Peyer's patch (tissue), 4 donors: Measurements from ENCODE around the gene TNS3. TPM values are rescaled to one million over a fixed set of nuclear protein-coding genes. Genes with fewer than 3 reads are reported as not detected.
A peak's percentile ranks its signal among the peaks of the same experiment; 100 is the strongest.

ENCODE experiments used
- DNase-seq, 3 donors: peaks; one replicate each; pipeline ENCODE4 v3.0.0-alpha.2; 2017 to 2019
- H3K27ac ChIP-seq, 4 donors: fragments of 200-600 bp; sonication (generic); one replicate each; pipeline ENCODE4 v1.5.1; 2016 to 2019
- H3K27me3 ChIP-seq, 2 donors: fragments of 200-600 bp; sonication (generic); one replicate each; pipeline ENCODE4 v1.5.1; 2019
- H3K36me3 ChIP-seq, 3 donors: fragments of 200-600 bp; sonication (generic); one replicate each; pipeline ENCODE4 v1.5.1; 2016 to 2019
- H3K4me1 ChIP-seq, 4 donors: fragments of 200-600 bp; sonication (generic); one replicate each; pipeline ENCODE4 v1.5.1; 2016 to 2019
- H3K4me3 ChIP-seq, 4 donors: fragments of 200-600 bp; sonication (generic); 1 replicate in 3 of 4; 2 replicates in 1 of 4; pipeline ENCODE4 v1.5.1; 2016 to 2019; ENCODE audit warnings: mild to moderate bottlenecking in 1 of 4
- H3K9me3 ChIP-seq, 4 donors: fragments of 200-600 bp; sonication (generic); one replicate each; pipeline ENCODE4 v1.5.1; 2016 to 2019; ENCODE audit warnings: mild to moderate bottlenecking in 1 of 4
- POLR2A ChIP-seq, 2 donors: fragments of 450-650 bp; IDR thresholded peaks; one replicate each; pipeline ENCODE4 v1.5.1; 2017; ENCODE audit warnings: antibody characterized with exemption in 2 of 2, mild to moderate bottlenecking in 2 of 2, moderate library complexity in 2 of 2
- total RNA-seq, 4 donors: library from RNA; depleted of rRNA; stranded (reverse); fragments of >200 nt; gene quantifications; one replicate each; pipeline ENCODE4 v1.1.0, GENCODE V29; 2016
- TF ChIP-seq, protein P1 (sequence below), 6 experiments: fragments of 450-650 bp in 4 of 6; fragments of 200-600 bp in 2 of 6; sonication (generic) in 1 of 6; IDR thresholded peaks; one replicate each; pipeline ENCODE4 v1.5.1; 2017 to 2019; ENCODE audit warnings: antibody characterized with exemption in 6 of 6, mild to moderate bottlenecking in 3 of 6, moderate library complexity in 1 of 6

TNS3 gene
- total RNA-seq, 4 donors from 2014 or later: 79.5 to 157 (median 112) TPM

DNA sequence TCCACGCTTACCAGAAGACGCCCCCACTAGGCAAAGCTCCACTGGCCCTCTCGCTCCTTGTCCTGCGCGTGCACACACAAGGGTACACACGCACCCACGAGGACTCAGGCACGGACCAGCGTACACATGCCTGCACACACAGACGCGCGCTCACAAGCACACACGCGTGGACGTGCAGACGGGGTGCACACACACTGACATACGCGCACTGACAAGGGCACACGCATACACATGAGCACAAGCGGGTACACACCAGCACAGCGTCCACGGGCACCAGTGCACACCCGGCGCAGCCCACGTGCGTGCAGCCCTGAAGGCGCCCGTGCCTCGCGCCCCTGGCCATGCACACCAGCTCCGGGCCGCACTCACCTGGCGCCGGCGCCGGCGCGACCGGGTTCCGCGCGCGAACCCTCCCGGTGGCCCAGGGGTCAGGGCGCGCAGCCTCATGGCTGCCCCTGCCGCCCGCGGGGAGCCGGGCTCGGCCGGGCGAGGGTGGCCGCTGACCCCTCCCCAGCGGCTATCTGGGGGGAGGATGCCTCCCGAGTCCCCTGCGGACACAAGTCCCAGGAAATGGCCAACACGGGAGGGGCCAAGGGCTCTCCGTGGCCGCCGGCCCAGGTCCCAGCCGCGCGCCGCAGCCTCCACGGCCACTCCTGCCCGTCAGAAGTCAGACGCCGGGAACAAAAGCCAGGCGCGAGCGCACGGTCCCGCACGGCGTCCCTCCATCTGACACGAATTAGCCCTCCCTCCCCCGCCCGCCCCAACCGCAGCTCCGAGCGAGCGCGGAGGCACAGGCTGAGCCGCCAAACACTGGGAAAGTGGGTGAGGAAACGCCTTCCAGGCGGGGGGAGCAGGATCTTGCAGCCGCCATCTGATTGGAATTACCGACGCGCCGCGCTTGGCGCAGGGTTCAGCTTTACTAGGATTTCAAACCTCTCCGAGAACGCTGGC is 45.0 kb downstream of the TNS3 start:
- Histone ChIP-seq H3K4me3 (peak overlapping the region; percentile 28 to 62 (median 49)), H3K27ac (peak overlapping the region; percentile 58 to 65 (median 60)), H3K4me1 (peaks cover 0 to 41% (median 0%) of the 10 kb centered on the region in 4 donors), H3K9me3 (no peaks in the 10 kb centered on the region), H3K36me3 (no peaks in the 10 kb centered on the region), H3K27me3 (no peaks in the 10 kb centered on the region)
- TF ChIP-seq, protein P1, sequence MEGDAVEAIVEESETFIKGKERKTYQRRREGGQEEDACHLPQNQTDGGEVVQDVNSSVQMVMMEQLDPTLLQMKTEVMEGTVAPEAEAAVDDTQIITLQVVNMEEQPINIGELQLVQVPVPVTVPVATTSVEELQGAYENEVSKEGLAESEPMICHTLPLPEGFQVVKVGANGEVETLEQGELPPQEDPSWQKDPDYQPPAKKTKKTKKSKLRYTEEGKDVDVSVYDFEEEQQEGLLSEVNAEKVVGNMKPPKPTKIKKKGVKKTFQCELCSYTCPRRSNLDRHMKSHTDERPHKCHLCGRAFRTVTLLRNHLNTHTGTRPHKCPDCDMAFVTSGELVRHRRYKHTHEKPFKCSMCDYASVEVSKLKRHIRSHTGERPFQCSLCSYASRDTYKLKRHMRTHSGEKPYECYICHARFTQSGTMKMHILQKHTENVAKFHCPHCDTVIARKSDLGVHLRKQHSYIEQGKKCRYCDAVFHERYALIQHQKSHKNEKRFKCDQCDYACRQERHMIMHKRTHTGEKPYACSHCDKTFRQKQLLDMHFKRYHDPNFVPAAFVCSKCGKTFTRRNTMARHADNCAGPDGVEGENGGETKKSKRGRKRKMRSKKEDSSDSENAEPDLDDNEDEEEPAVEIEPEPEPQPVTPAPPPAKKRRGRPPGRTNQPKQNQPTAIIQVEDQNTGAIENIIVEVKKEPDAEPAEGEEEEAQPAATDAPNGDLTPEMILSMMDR (IDR thresholded peaks at IDR 0.05): no peak
- no peak for TF ChIP-seq POLR2A (IDR thresholded peaks at IDR 0.05)
- DNase-seq: peak in 1 of 3 donors; percentile 72

DNA sequence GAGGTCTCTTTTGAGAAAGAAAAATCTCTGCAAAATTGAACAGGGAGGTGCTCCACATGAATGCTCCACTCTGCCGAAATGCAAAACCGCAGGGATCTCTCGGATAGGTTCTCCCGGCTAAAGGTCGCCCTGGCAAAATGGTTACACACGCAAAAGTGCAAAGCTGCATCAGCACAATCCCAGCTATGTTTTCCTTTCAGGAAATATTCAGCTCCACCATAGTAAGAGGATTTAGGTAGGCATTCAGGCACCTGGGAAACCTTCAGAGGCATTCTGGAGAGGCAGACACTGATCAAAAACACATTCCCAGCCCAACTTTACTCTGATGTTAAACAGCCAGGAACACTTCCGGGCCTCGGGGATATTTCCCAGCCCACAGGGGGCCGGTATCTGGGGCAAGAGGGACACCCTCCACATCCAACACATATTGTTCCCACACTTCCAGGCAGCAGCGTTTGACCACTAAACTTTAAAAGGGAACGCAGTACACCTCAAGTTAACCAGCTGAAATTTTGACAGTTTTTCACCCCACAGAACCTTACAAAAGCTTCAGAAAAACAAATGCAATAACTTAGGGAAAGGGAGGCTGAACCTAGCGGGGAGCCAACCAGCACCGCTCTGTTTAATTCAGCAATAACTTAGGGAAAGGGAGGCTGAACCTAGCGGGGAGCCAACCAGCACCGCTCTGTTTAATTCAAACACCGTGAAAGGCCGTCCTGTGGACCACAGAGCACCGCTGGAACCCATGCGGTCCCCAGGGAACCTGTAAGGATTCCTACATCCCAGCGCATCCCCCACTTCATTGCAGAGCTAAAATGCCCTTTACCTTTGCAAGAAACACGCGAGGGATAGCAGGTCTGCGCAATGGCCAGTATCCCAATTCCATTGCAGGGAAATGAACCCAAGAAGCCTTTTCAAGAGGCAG is 45.9 kb downstream of the TNS3 start:
- H3K36me3 ChIP-seq: no peaks in the 10 kb centered on the region
- H3K27me3 ChIP-seq: no peaks in the 10 kb centered on the region
- DNase-seq: peak in 2 of 3 donors; percentile 56 to 57
- H3K4me1 ChIP-seq: peaks cover 0 to 41% (median 0%) of the 10 kb centered on the region in 4 donors
- H3K9me3 ChIP-seq: no peaks in the 10 kb centered on the region
- peak overlapping the region in 2 of 4 donors; percentile 61 to 62 for H3K4me3 ChIP-seq
- H3K27ac ChIP-seq: peak overlapping the region; percentile 22 to 67 (median 62)
- no peak for TF ChIP-seq POLR2A (IDR thresholded peaks at IDR 0.05)
- TF ChIP-seq, protein P1 (IDR thresholded peaks at IDR 0.05): no peak

DNA sequence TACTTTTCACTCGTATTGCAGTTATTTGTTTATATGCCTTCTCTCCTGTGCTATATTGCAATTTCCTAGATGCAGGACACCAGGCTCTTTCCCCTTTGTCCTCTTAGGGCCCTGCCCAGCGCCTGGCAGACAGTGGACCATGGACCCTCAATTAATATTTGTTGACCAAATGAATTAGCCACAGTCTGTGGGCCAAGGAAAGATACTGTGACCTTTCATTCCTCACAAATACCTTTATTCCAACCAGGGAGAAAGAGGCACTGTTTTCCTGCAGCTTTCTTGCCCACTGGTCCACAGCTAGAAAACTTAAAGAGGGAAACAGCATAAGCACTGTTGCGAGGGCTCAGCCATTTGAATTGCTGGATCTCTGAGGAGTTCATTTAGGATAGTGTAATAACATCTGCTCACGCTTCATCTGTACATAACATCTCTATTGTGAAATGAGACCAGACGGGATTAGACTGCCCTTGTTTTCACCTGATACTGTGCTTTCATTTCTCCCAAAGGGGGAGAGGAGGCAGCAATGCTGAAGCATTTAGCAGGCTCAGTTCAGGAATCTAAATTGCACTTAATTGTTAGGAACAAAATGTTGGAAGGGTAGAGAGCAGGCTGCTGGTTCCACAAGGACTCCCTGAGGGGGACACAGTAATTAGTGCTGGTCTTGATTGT is 46.7 kb downstream of the TNS3 start:
- H3K9me3 ChIP-seq: no peaks in the 10 kb centered on the region
- TF ChIP-seq POLR2A (IDR thresholded peaks at IDR 0.05): no peak
- TF ChIP-seq, protein P1 (IDR thresholded peaks at IDR 0.05): no peak
- no peaks in the 10 kb centered on the region for H3K36me3 ChIP-seq
- H3K27ac ChIP-seq: peak overlapping the region in 3 of 4 donors; percentile 22 to 67 (median 39)
- peaks cover 0 to 41% (median 0%) of the 10 kb centered on the region in 4 donors for H3K4me1 ChIP-seq
- peak in 1 of 3 donors; percentile 53 for DNase-seq
- H3K4me3 ChIP-seq: peak overlapping the region in 1 of 4 donors; percentile 61
- H3K27me3 ChIP-seq: no peaks in the 10 kb centered on the region

DNA sequence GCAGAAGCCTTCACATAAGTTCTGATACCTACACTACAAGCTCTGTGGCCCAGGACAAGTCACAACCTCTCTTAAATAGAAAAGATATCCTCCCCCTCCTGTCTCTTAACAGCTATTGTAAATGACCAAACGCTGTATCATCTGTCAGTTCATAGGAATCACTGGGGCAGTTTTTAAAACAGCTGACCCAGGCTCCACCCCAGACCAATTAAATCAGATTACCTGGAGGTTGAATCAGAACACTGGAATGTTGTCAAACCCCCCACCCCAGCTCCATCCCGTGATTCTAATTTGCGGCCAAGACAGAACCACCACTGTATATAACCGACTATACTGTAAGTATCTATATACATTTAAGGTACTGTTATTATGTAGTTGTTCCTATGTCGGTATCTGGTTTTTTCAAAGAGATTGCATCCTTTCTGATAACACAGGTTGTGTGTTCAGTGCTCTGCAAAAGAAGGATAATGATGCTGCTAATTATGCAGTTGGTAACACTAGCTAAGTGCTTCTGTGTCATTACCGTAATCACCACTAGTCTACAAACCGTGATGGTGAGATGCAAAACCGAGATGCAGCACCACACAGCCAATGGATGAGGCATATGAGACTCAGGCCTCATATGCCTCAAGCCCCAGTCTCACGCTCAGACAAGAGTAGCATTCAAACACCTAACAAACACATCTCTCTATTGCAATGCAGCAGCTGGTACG is 47.4 kb downstream of the TNS3 start:
- Histone ChIP-seq H3K4me3 (no peak overlapping the region), H3K36me3 (no peaks in the 10 kb centered on the region), H3K4me1 (peaks cover 0 to 41% (median 0%) of the 10 kb centered on the region in 4 donors), H3K9me3 (no peaks in the 10 kb centered on the region), H3K27ac (peak overlapping the region in 2 of 4 donors; percentile 39 to 67), H3K27me3 (no peaks in the 10 kb centered on the region)
- TF ChIP-seq, protein P1 (IDR thresholded peaks at IDR 0.05): peak in 3 of 6 experiments; percentile 38 to 49 (median 41)
- TF ChIP-seq POLR2A (IDR thresholded peaks at IDR 0.05): no peak
- DNase-seq: no peak
